Neural cell (in vitro differentiated cells): Measurements from ENCODE around the gene FASTKD1.

Experiments used
- CTCF ChIP-seq: fragments of 450-650 bp; IDR thresholded peaks from 2 replicates; pipeline ENCODE4 v1.5.1; 2014; ENCODE audit warnings: antibody characterized with exemption, mild to moderate bottlenecking, moderate library complexity; ENCODE audit not compliant: poor library complexity, severe bottlenecking
- EZH2 ChIP-seq: fragments of 200-600, 300-800 bp; shearing (Covaris generic), sonication (generic); IDR thresholded peaks from 2 replicates; pipeline ENCODE4 v1.6.1; 2014; ENCODE audit warnings: antibody characterized with exemption, low read length, borderline replicate concordance, mild to moderate bottlenecking; ENCODE audit not compliant: insufficient read depth, poor library complexity, severe bottlenecking
- POLR2AphosphoS5 ChIP-seq: IDR thresholded peaks from 2 replicates; pipeline ENCODE4 v1.6.1; 2012
- RAD21 ChIP-seq: fragments of 450-650 bp; conservative IDR thresholded peaks from 2 replicates; pipeline ENCODE4 v1.6.1; 2014; ENCODE audit warnings: antibody characterized with exemption, mild to moderate bottlenecking, moderate library complexity
- REST ChIP-seq: IDR thresholded peaks from 2 replicates; pipeline ENCODE4 v1.6.1; 2012; ENCODE audit warnings: borderline replicate concordance
- SMC3 ChIP-seq: fragments of 450-650 bp; conservative IDR thresholded peaks from 2 replicates; pipeline ENCODE4 v1.6.1; 2014; ENCODE audit warnings: antibody characterized with exemption, mild to moderate bottlenecking, moderate library complexity; ENCODE audit not compliant: poor library complexity
- TAF1 ChIP-seq: IDR thresholded peaks from 2 replicates; pipeline ENCODE4 v1.6.1; 2012; ENCODE audit warnings: low read depth

DNA sequence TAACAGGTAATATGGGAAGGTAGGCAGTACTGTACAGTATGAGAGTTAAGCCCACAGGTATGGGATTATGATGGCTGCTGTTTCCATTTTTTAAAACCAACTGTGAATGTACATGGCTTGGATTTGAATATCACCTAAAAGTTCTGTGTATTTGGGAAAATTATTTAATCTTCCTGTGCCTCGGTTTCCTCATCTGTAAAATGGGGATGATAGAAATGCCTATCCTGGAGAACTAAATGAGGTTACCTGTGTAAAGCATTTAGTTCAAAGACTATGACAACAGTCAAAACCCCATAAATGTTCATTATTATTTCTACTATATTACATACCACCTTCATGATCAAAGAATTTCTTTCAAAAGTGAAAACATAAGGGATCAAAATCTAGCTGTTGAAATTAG is 60.6 kb downstream of the FASTKD1 start:
- TF ChIP-seq CTCF (no peak), REST (no peak), EZH2 (no peak), TAF1 (no peak), RAD21 (no peak), SMC3 (no peak), POLR2AphosphoS5 (no peak)
